ENCODE results near the gene FAM180A. TPM values are rescaled to one million over a fixed set of nuclear protein-coding genes. Genes with fewer than 3 reads are reported as not detected.

Gene FAM180A
- total RNA-seq, 1 donor from 2014 or later = not detected

GRCh38 chr7:135734343-135734689 lies 14.3 kb downstream of the FAM180A start:
- TF ChIP-seq CTCF (conservative IDR thresholded peaks at IDR 0.05; ENCODE audit: low read depth, low read length) = no peak
- DNase-seq (ENCODE audit: low read depth) = no peak
- no peak overlapping the region for H3K4me3 ChIP-seq (ENCODE audit: low read depth, low read length)

- no peak for TF ChIP-seq CTCF (conservative IDR thresholded peaks at IDR 0.05; ENCODE audit: low read depth, low read length)
These were observed 14.8 kb downstream of the FAM180A start for GRCh38 chr7:135733603-135734342.

GRCh38 chr7:135731131-135731530 lies 17.5 kb downstream of the FAM180A start:
- no peak for TF ChIP-seq CTCF (conservative IDR thresholded peaks at IDR 0.05; ENCODE audit: low read depth, low read length)
- no peak for DNase-seq (ENCODE audit: low read depth)

More at GRCh38 chr7:135733603-135734342, 14.8 kb downstream of the FAM180A start:
- no peak overlapping the region for H3K4me3 ChIP-seq (ENCODE audit: low read depth, low read length)
- no peak for DNase-seq (ENCODE audit: low read depth)

GRCh38 chr7:135729230-135729629 lies 19.4 kb downstream of the FAM180A start:
- TF ChIP-seq CTCF (conservative IDR thresholded peaks at IDR 0.05; ENCODE audit: low read depth, low read length) = no peak
- H3K4me3 ChIP-seq (ENCODE audit: low read depth, low read length) = no peak overlapping the region
- DNase-seq (ENCODE audit: low read depth) = no peak

More at GRCh38 chr7:135731131-135731530, 17.5 kb downstream of the FAM180A start:
- no peak overlapping the region for H3K4me3 ChIP-seq (ENCODE audit: low read depth, low read length)

GRCh38 chr7:135728136-135728669 lies 20.4 kb downstream of the FAM180A start, which contains the start of gene SLC13A4:
TSS of gene SLC13A4 (minus strand) at chr7:135728186. CDS start at chr7:135727496, 690 bp downstream.
- H3K4me3 ChIP-seq (ENCODE audit: low read depth, low read length) = no peak within 1 kb of the TSS
- TF ChIP-seq CTCF (conservative IDR thresholded peaks at IDR 0.05; ENCODE audit: low read depth, low read length) = no peak
- no peak for DNase-seq (ENCODE audit: low read depth)

- no peak for DNase-seq (ENCODE audit: low read depth)
- no peak for TF ChIP-seq CTCF (conservative IDR thresholded peaks at IDR 0.05; ENCODE audit: low read depth, low read length)
- no peak overlapping the region for H3K4me3 ChIP-seq (ENCODE audit: low read depth, low read length)
These were observed 21.5 kb downstream of the FAM180A start for GRCh38 chr7:135726911-135727673.
